PC-3 (cell line): Measurements from ENCODE around the gene MRPS24.
"Not testable (repeated sequence)": the region's sequence is repeated elsewhere in the genome, so short reads cannot be mapped to it uniquely, and the experiment has no call there.

Source experiments
- CTCF ChIP-seq: fragments of 300-600 bp; sonication (generic); conservative IDR thresholded peaks from 2 replicates; pipeline ENCODE4 v1.5.1; 2017; ENCODE audit warnings: antibody characterized with exemption, low read depth, mild to moderate bottlenecking, low read length
- EZH2 ChIP-seq: fragments of 300-600 bp; sonication (generic); IDR thresholded peaks from one replicate; pipeline ENCODE4 v1.6.1; 2017; ENCODE audit warnings: antibody characterized with exemption, mild to moderate bottlenecking, low read length; ENCODE audit not compliant: unreplicated experiment
- EZH2phosphoT487 ChIP-seq: fragments of 300-600 bp; sonication (generic); IDR thresholded peaks from 2 replicates; pipeline ENCODE4 v1.6.1; 2018; ENCODE audit warnings: mild to moderate bottlenecking, antibody characterized with exemption, low read length, borderline replicate concordance

GRCh38 chr7:43898571-43898970 lies 29.3 kb upstream of the MRPS24 start:
- TF ChIP-seq EZH2, CTCF, EZH2phosphoT487: not testable (repeated sequence)
